Neuronal stem cell (in vitro differentiated cells): ENCODE results near the gene ACHE. TPM values are rescaled to one million over a fixed set of nuclear protein-coding genes. Genes with fewer than 3 reads are reported as not detected.

Experiments used
- small RNA-seq: library from polyadenylated mRNA; stranded (forward); fragments of <200 nt; extraction: miRNeasy Mini kit (QIAGEN cat#:217004); gene quantifications from one replicate; pipeline ENCODE3, GENCODE V24; 2013; ENCODE audit not compliant: insufficient read depth

The ACHE gene

Small RNA genes lying within 50 kb of the gene (small RNA-seq; reads per million reads assigned to genes)
- not detected for gene RN7SL549P
- gene RPS29P15 = not detected
